ENCODE data around the gene LBP. TPM values are rescaled to one million over a fixed set of nuclear protein-coding genes. Genes with fewer than 3 reads are reported as not detected.

Gene LBP
- total RNA-seq, 1 donor from 2014 or later = not detected

- TF ChIP-seq CTCF (IDR thresholded peaks at IDR 0.05) = no peak
- no peak for DNase-seq (ENCODE audit: low spot score)
- H3K36me3 Mint-ChIP-seq (ENCODE audit: low read depth) = peaks cover 2% of the 10 kb centered on the region
- no peaks in the 10 kb centered on the region for H3K9me3 Mint-ChIP-seq (ENCODE audit: low read depth)
- peaks cover 5% of the 10 kb centered on the region for H3K4me1 Mint-ChIP-seq (ENCODE audit: low read depth)
- H3K4me3 Mint-ChIP-seq (ENCODE audit: unreplicated experiment) = no peak overlapping the region
- peaks cover 10% of the 10 kb centered on the region for H3K27me3 Mint-ChIP-seq (ENCODE audit: low read depth)
- H3K27ac Mint-ChIP-seq (ENCODE audit: unreplicated experiment) = no peak overlapping the region
These were observed 26.1 kb upstream of the LBP start for GRCh38 chr20:38320221-38320620.

GRCh38 chr20:38321959-38322598 lies 24.2 kb upstream of the LBP start:
- peaks cover 8% of the 10 kb centered on the region for H3K27me3 Mint-ChIP-seq (ENCODE audit: low read depth)
- TF ChIP-seq CTCF (IDR thresholded peaks at IDR 0.05) = peak; percentile 93
- no peaks in the 10 kb centered on the region for H3K36me3 Mint-ChIP-seq (ENCODE audit: low read depth)
- no peaks in the 10 kb centered on the region for H3K9me3 Mint-ChIP-seq (ENCODE audit: low read depth)
- H3K4me1 Mint-ChIP-seq (ENCODE audit: low read depth) = peaks cover 5% of the 10 kb centered on the region
- H3K27ac Mint-ChIP-seq (ENCODE audit: unreplicated experiment) = no peak overlapping the region
- no peak overlapping the region for H3K4me3 Mint-ChIP-seq (ENCODE audit: unreplicated experiment)
- no peak for DNase-seq (ENCODE audit: low spot score)

- no peak overlapping the region for H3K27ac Mint-ChIP-seq (ENCODE audit: unreplicated experiment)
- H3K4me1 Mint-ChIP-seq (ENCODE audit: low read depth) = peaks cover 5% of the 10 kb centered on the region
- DNase-seq (ENCODE audit: low spot score) = no peak
- peaks cover 10% of the 10 kb centered on the region for H3K27me3 Mint-ChIP-seq (ENCODE audit: low read depth)
- no peaks in the 10 kb centered on the region for H3K9me3 Mint-ChIP-seq (ENCODE audit: low read depth)
- no peak overlapping the region for H3K4me3 Mint-ChIP-seq (ENCODE audit: unreplicated experiment)
- no peaks in the 10 kb centered on the region for H3K36me3 Mint-ChIP-seq (ENCODE audit: low read depth)
- no peak for TF ChIP-seq CTCF (IDR thresholded peaks at IDR 0.05)
These were observed 22.1 kb upstream of the LBP start for GRCh38 chr20:38324159-38324558.

GRCh38 chr20:38325167-38325566 lies 21.1 kb upstream of the LBP start:
- no peak for DNase-seq (ENCODE audit: low spot score)
- Mint-ChIP-seq H3K4me3 (ENCODE audit: unreplicated experiment) (no peak overlapping the region), H3K9me3 (ENCODE audit: low read depth) (no peaks in the 10 kb centered on the region), H3K36me3 (ENCODE audit: low read depth) (no peaks in the 10 kb centered on the region), H3K27me3 (ENCODE audit: low read depth) (peaks cover 10% of the 10 kb centered on the region), H3K4me1 (ENCODE audit: low read depth) (peaks cover 5% of the 10 kb centered on the region), H3K27ac (ENCODE audit: unreplicated experiment) (no peak overlapping the region)
- TF ChIP-seq CTCF (IDR thresholded peaks at IDR 0.05) = no peak

- TF ChIP-seq CTCF (IDR thresholded peaks at IDR 0.05) = no peak
- no peak for DNase-seq (ENCODE audit: low spot score)
- Mint-ChIP-seq H3K4me1 (ENCODE audit: low read depth) (peaks cover 5% of the 10 kb centered on the region), H3K27me3 (ENCODE audit: low read depth) (peaks cover 10% of the 10 kb centered on the region), H3K27ac (ENCODE audit: unreplicated experiment) (no peak overlapping the region), H3K36me3 (ENCODE audit: low read depth) (no peaks in the 10 kb centered on the region), H3K4me3 (ENCODE audit: unreplicated experiment) (no peak overlapping the region), H3K9me3 (ENCODE audit: low read depth) (no peaks in the 10 kb centered on the region)
These were observed 20.4 kb upstream of the LBP start for GRCh38 chr20:38325905-38326304.
